Ecto neural progenitor cell (in vitro differentiated cells): ENCODE data around the gene BCAS3.
"Not testable (repeated sequence)": the region's sequence is repeated elsewhere in the genome, so short reads cannot be mapped to it uniquely, and the experiment has no call there.

Experiments used
- DNase-seq: peaks from one replicate; pipeline ENCODE4 v3.0.0-alpha.2; 2018; ENCODE audit warnings: low spot score

BCAS3 gene

DNA sequence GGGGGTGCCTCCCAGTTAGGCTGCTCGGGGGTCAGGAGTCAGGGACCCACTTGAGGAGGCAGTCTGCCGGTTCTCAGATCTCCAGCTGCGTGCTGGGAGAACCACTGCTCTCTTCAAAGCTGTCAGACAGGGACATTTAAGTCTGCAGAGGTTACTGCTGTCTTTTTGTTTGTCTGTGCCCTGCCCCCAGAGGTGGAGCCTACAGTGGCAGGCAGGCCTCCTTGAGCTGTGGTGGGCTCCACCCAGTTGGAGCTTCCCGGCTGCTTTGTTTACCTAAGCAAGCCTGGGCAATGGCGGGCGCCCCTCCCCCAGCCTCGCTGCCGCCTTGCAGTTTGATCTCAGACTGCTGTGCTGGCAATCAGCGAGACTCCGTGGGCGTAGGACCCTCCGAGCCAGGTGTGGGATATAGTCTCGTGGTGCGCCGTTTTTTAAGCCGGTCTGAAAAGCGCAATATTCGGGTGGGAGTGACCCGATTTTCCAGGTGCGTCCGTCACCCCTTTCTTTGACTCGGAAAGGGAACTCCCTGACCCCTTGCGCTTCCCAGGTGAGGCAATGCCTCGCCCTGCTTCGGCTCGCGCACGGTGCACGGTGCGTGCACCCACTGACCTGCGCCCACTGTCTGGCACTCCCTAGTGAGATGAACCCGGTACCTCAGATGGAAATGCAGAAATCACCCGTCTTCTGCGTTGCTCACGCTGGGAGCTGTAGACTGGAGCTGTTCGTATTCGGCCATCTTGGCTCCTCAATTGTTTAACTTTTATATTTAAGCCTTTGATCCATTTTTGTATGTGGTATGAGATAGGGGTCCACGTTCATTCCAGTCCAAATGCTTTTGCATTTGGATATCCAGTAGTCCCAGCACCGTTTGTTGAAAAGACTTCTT, 209.3 kb downstream of the BCAS3 start:
- DNase-seq: not testable (repeated sequence)

DNA sequence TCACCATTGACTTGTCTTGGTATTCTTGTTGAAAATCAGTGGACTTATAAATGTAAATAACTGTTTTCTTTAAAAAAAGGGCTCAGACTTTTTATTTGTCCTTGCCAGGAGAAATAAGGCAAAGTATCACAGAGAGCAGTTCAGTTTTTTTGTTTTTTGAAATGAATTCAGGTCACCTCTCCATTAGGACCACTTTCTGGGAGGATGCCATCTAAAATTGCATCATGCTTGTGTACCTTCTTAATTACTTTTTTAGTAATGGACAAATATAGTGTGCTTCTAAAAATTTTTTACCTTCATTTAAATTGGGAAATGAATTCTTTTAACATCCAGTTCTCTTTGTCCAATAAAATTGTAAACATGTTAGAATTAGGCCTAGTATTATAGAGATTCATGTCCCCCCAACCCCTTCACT, 210.0 kb downstream of the BCAS3 start:
- no peak for DNase-seq

DNA sequence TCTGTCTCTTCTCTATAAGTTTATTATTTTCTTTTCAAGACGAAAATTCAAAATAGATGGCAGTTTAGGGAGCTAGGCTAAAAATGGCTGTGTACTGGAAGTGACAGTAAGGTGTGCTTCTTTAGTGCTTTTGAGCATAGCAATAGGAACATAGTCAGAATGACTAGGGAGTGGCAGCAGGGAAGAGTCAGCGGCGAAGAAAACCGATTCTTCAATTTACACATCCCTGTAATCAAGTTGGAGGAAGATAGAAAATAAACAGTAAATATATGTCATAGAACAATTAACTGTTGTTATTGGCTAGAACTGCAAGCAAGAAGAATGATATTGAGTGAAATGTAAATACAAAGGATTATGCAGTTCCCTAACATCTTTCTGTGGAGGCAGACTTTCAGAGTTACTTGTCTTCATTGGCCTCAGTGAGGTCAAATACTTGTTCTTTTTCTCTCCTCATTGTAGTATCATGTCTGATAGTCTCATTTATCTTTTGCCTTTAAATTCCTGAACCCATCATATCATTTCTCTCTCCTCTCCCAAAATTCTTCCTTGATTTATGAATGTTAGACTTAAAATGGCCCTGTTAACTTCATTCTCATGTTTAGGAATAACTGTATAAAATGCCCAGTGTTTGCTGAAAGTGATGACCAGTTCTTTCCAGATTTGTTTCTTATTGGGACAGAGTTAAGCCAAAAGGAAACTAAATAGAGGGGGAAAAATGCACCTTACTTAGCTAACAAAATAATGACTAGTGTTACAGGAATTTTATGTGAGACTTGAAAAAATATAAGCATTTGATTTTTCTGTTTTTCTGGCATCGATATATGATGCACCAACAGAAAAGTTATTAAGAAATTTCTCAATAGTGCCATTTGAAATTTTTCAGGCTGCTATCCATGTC, 211.4 kb downstream of the BCAS3 start:
- no peak for DNase-seq

DNA sequence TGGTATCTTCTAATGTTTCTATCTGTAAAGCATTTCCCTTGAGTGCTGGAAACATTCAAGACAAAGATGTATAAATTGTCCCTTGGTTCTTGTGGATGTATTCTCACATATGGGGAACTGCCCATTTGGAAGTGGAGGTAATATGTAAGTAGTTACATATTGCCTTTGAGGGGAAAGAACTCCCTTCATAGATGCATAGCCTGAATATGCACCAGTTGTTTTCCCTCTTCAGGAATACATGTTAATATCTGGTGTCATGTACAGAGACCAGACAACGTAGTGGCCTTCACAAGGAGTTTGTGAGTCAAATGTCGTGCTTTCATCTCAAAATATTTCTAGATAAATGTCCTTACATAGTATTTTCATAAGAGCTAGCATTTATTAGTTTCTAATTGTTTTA, 213.5 kb downstream of the BCAS3 start:
- no peak for DNase-seq

- DNase-seq: no peak
Observed at GRCh38 chr17:60893475-60893874, 215.8 kb downstream of the BCAS3 start.

DNA sequence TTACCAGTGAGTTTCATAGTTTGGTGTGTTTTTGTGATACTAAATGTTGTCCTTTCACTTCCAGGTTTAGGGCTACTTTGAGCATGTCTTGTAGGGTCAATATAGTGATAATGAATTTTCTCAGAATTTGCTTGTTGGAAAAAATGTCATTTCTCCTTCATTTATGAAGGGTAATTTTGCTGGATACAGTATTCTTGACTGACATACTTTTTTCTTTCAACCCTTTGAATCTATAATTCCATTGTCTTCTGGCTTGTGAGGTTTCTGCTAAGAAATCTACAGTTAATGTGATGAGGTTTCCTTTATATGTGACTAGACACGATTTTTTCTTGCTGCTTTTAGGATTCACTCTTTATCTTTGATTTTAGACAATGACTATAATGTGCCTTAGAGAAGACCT, 219.3 kb downstream of the BCAS3 start:
- DNase-seq: no peak

- no peak for DNase-seq
Observed at GRCh38 chr17:60899115-60899514, 221.5 kb downstream of the BCAS3 start.

DNA sequence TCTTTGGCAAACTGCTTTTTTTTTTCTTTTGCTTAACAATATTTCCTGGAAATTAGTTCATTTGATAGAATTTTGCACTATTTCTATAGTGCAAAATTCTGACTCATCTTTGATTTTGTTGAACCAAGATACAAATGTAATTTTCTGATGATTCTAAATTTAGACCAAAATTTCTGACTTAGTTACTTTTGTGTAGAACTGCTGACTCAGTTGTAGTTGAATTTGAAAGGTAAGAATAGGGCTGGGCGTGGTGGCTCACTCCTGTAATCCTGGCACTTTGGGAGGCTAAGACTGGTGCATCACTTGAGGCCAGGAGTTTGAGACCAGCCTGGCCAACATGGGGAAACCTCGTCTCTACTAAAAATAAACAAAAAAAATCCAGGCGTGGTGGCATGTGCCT, 223.0 kb downstream of the BCAS3 start:
- no peak for DNase-seq

GRCh38 chr17:60901242-60901641, 223.6 kb downstream of the BCAS3 start:
- no peak for DNase-seq

GRCh38 chr17:60901806-60902205, 224.2 kb downstream of the BCAS3 start:
- no peak for DNase-seq

GRCh38 chr17:60902399-60902798, 224.7 kb downstream of the BCAS3 start:
- DNase-seq: no peak

DNA sequence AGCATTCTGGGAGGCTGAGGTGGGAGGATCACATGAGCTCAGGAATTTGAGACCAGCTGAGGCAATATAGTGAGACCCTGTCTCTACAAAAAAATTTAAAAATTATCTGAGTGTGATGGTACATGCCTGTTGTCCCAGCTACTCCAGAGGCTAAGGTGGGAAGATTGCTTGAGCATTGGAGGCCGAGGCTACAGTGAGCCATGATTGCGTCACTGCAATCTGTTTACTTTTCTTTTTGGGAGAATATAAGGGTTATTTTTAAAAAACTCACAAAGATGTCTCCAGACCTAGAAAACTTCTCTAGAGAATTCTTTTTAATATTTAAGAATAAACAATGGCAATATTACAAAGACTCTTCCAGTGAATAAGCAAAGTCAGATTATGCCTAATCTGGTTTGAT, 226.9 kb downstream of the BCAS3 start:
- no peak for DNase-seq

GRCh38 chr17:60905709-60906108, 228.1 kb downstream of the BCAS3 start:
- no peak for DNase-seq

GRCh38 chr17:60908324-60908723, 230.7 kb downstream of the BCAS3 start:
- DNase-seq: no peak

DNA sequence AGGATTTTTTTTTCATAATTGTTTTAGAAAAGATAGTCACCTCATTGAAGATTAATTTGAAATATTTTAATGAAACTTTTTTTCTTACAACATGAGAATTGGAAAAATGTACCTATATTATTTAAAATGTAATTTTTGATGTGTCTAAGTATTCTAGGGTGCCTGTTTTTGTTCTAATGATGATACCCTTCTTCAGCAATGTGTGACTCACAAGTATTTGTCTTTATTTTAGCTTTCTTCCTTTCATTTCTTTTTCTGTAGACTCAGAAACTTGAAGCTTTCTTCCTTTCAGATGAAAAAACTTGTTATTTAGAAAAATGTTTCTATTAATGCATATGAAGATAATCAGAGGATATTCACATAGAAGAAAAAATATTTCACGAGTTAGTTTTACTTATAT, 231.8 kb downstream of the BCAS3 start:
- no peak for DNase-seq

GRCh38 chr17:60910415-60910814, 232.8 kb downstream of the BCAS3 start:
- DNase-seq: no peak

DNA sequence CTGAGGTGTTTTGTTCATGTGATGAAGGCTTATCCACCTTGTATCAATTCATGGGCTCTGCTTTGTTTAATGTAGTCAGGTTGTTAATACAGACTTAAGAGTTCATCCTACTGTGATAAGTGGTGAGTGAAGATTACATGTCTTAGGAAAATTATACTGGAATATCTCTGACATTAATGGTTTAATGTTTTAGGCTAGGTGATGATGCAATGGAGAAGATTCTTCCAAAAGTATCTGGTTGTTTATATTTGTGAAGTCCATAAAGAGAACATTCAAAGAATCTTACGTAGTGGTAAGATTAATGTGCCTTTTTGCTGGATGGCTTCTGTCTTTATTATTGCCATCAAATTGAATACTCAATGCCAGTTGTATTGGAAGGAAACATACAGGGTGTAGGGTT, 236.4 kb downstream of the BCAS3 start:
- DNase-seq: no peak

DNA sequence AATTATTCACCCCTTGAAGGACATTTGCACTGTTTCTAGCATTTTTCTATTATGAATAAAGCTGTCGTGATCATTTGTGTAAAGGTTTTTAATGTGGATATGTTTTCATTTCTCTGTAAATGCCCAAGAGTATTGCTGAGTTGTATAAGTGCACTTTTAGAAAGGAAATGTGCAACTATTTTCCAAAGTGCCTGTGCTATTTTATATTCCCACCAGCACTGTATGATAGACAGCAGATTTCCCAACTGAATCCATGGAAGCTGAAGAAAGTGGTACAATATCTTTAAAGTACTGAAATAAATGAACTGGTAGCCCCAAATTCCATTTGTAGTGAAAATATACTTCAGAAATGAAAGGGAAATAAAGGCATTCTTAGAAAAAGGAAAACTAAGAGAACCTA, 238.4 kb downstream of the BCAS3 start:
- no peak for DNase-seq

GRCh38 chr17:60920107-60920506, 242.5 kb downstream of the BCAS3 start:
- no peak for DNase-seq

GRCh38 chr17:60923000-60923399, 245.3 kb downstream of the BCAS3 start:
- no peak for DNase-seq

DNA sequence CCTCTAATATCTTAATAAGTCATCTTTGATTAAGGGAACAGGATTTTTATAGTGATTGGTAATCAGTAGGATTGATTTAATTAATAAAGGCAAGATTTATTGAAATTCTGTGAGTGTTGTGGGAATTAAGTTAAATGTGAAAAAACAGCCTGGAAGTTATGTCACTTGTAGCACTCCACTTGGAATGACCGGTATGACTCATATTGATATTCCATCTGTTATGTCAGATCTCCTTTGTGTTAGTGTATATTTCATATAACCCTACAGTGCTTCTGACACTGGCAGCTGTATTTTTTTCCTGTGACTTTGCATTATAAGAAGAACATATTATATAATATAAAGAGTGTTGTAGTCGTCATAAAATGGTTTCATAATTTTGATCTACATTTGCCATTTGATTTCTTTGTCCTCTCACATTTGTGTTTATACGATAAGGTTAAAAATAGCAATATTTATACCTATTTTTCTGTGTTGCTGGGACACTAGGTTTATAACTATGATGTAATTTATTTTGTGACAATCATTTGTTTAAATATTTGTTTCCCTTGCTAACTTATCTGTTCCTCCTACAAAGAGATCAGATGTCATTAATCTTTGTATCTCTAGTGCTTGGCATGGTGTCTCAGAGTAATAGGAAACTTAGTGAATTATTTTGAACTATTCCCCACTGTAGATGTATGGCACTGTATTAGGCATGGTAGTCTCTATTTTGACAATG, 249.0 kb downstream of the BCAS3 start:
- DNase-seq: no peak

- DNase-seq: no peak
Observed at GRCh38 chr17:60933739-60934138, 256.1 kb downstream of the BCAS3 start.
